ENCODE results near the gene FLRT1. TPM values are rescaled to one million over a fixed set of nuclear protein-coding genes. Genes with fewer than 3 reads are reported as not detected.

Gene FLRT1
- total RNA-seq, 4 donors from 2014 or later = 0.06 to 0.19 (median 0.08) TPM; not detected in 1

DNA sequence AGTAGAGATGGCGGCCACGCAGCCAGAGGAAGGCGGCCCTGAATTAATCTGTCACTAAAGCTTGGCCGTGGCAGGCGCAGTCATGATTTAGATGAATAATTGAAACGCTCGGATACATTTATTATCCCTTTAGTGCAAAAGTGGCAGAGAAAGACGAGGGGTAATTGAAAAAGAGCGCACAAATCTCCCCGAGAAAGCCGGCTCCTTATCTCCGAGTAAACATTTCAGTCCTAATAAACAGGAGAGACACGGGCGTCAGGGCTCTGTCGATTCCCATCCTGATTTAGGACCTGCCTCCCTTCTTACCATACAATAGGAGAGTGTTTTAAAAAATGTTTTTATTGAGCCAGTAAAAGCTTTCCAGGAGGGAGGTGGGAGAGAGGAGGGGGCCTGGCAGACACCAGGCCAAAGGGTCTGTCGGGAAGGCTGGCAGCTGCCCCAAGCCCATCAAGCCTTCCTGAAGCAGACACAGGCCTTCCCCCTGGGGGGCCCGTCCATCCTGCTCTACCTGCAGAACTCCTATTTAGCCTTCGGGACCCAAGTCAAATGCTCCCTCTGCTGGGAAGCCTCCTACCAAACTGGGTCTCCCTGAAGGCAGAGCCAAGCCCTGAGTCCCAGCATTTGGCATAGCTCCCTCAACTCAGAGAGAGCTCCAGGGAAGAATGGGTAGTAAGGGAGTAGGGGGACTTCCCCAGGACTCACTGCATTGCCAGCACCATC is 26.7 kb upstream of the FLRT1 start:
- no peaks in the 10 kb centered on the region for H3K36me3 ChIP-seq
- intact Hi-C loops (cut with DNase I) = no loop called here
- TF ChIP-seq POLR2A (IDR thresholded peaks at IDR 0.05) = no peak
- TF ChIP-seq, protein P1, sequence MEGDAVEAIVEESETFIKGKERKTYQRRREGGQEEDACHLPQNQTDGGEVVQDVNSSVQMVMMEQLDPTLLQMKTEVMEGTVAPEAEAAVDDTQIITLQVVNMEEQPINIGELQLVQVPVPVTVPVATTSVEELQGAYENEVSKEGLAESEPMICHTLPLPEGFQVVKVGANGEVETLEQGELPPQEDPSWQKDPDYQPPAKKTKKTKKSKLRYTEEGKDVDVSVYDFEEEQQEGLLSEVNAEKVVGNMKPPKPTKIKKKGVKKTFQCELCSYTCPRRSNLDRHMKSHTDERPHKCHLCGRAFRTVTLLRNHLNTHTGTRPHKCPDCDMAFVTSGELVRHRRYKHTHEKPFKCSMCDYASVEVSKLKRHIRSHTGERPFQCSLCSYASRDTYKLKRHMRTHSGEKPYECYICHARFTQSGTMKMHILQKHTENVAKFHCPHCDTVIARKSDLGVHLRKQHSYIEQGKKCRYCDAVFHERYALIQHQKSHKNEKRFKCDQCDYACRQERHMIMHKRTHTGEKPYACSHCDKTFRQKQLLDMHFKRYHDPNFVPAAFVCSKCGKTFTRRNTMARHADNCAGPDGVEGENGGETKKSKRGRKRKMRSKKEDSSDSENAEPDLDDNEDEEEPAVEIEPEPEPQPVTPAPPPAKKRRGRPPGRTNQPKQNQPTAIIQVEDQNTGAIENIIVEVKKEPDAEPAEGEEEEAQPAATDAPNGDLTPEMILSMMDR (IDR thresholded peaks at IDR 0.05) = no peak
- DNase-seq = no peak
- WGBS, 2 donors = 88% methylated on average over 15 to 18 of the region's 18 CpGs
- H3K4me3 ChIP-seq = no peak overlapping the region
- H3K27ac ChIP-seq = no peak overlapping the region
- H3K4me1 ChIP-seq = peaks cover 10 to 28% (median 12%) of the 10 kb centered on the region in 3 donors
- H3K27me3 ChIP-seq = peaks cover 0 to 36% (median 0%) of the 10 kb centered on the region in 4 donors
- H3K9me3 ChIP-seq = peaks cover 0 to 3% (median 0%) of the 10 kb centered on the region in 3 donors

DNA sequence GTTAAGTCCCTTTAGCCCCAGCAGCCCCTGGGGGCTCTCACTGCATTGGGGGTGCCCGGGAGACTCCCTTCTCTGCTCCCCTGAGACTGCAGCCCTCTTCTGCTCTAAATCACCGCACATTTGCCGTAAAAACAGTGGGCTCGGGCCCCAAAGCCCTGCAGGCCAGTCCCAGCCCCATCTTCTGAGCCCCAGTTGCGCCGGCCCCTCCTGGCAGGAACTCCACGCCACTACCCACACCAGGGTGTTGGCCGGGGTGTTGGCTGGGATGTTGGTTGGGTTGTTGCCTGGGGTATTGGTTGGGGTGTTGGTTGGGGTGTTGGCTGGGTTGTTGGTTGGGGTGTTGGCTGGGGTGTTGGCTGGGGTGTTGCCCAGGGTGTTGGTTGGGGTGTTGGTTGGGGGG is 26.0 kb upstream of the FLRT1 start:
- Histone ChIP-seq H3K4me1 (peaks cover 10 to 28% (median 12%) of the 10 kb centered on the region in 3 donors), H3K9me3 (peaks cover 0 to 3% (median 0%) of the 10 kb centered on the region in 3 donors), H3K36me3 (no peaks in the 10 kb centered on the region), H3K27me3 (peaks cover 0 to 36% (median 0%) of the 10 kb centered on the region in 4 donors), H3K4me3 (no peak overlapping the region), H3K27ac (no peak overlapping the region)
- no peak for DNase-seq
- TF ChIP-seq POLR2A (IDR thresholded peaks at IDR 0.05) = no peak
- TF ChIP-seq, protein P1 (IDR thresholded peaks at IDR 0.05) = no peak
- WGBS, 2 donors = 90 to 100% methylated on average over 2 of the region's 8 CpGs
- intact Hi-C loops (cut with DNase I) = no loop called here

DNA sequence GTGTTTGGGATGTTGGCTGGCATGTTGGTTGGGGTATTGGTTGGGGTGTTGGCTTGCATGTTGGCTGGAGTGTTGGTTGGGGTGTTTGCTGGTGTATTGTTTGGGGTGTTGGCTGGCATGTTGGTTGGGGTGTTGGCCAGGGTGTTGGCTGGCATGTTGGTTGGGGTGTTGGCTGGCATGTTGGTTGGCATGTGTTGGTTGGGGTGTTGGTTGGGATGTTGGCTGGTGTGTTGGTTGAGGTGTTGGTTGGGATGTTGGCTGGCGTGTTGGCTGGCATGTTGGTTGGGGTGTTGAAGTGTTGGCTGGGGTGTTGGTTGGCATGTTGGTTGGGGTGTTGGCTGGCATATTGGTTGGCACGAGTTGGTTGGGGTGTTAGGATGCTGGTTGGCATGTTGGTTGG is 24.9 kb upstream of the FLRT1 start:
- H3K27ac ChIP-seq = no peak overlapping the region
- no peak overlapping the region for H3K4me3 ChIP-seq
- DNase-seq = no peak
- peaks cover 0 to 31% (median 0%) of the 10 kb centered on the region in 4 donors for H3K27me3 ChIP-seq
- no peaks in the 10 kb centered on the region for H3K36me3 ChIP-seq
- no peak for TF ChIP-seq POLR2A (IDR thresholded peaks at IDR 0.05)
- TF ChIP-seq, protein P1 (IDR thresholded peaks at IDR 0.05) = no peak
- H3K9me3 ChIP-seq = peaks cover 0 to 3% (median 0%) of the 10 kb centered on the region in 3 donors
- WGBS, 2 donors = 82 to 100% methylated on average over 1 to 2 of the region's 2 CpGs
- H3K4me1 ChIP-seq = peaks cover 10 to 27% (median 12%) of the 10 kb centered on the region in 3 donors
- intact Hi-C loops (cut with DNase I) = no loop called here

DNA sequence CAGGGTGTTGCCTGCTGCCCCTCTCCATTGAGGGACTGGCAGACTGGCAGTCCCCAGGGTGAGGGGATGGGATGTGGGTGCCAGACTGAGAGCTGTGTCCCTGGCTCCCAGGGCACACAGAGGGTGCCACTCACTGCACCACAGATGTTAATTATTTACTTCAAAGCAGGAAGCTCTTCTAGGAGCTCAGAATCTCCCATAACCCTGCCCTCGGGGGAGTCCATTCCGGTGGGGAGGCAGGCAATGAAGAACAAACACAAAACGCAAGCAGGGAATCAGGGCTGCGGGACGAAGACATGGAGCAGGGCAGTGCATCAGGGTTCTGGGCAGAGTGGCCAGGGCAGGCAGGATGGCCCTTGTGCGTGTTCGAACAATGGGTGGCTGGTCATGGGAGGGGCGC is 24.4 kb upstream of the FLRT1 start:
- 98 to 100% methylated on average over 4 to 6 of the region's 8 CpGs for WGBS, 2 donors
- no peak overlapping the region for H3K27ac ChIP-seq
- H3K36me3 ChIP-seq = no peaks in the 10 kb centered on the region
- TF ChIP-seq, protein P1 (IDR thresholded peaks at IDR 0.05) = no peak
- TF ChIP-seq POLR2A (IDR thresholded peaks at IDR 0.05) = no peak
- H3K9me3 ChIP-seq = peaks cover 0 to 3% (median 0%) of the 10 kb centered on the region in 3 donors
- DNase-seq = no peak
- peaks cover 0 to 25% (median 0%) of the 10 kb centered on the region in 4 donors for H3K27me3 ChIP-seq
- intact Hi-C loops (cut with DNase I) = no loop called here
- no peak overlapping the region for H3K4me3 ChIP-seq
- peaks cover 10 to 21% (median 12%) of the 10 kb centered on the region in 3 donors for H3K4me1 ChIP-seq

DNA sequence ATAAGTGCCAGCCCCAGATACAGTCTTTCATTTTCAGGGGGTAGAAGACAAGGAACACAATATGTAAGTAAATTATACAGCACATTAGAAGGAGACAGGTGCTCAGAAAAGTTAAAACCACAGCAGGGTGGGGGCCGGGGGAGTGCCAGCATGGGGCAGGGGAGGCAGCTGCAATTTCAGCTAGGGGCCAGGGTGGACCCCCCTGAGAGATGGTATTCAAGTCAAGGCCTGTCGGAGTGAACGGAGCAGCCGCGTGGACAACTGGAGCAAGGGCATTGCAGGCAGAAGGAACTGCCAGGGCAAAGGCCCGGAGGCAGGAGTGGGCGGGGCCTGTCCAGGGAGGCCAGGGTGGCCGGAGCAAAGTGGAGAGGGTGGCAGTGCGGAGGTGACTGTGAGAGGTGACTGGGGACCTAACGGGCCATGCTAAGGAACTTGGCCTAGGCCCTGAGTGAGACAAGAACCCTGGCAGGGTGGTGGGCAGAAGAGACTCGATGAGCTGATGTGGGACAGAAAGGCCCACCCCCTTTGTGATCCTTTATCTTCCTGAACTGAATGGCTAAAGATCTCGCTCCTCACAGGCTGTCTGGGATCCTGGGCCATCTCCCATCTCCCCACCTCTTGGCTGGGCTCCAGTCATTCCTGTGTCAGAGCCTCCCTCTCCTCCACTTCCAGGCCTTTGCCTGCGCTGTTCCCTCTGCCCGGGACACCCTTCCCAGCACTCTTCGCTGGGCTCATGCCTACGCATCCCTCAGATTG is 22.4 kb upstream of the FLRT1 start:
- peaks cover 0 to 3% (median 0%) of the 10 kb centered on the region in 3 donors for H3K9me3 ChIP-seq
- no peaks in the 10 kb centered on the region for H3K36me3 ChIP-seq
- intact Hi-C loops (cut with DNase I) = no loop called here
- H3K27me3 ChIP-seq = peaks cover 0 to 5% (median 0%) of the 10 kb centered on the region in 4 donors
- no peak overlapping the region for H3K4me3 ChIP-seq
- DNase-seq = no peak
- WGBS, 2 donors = 82 to 89% methylated on average over 15 to 16 of the region's 16 CpGs
- TF ChIP-seq POLR2A (IDR thresholded peaks at IDR 0.05) = no peak
- TF ChIP-seq, protein P1 (IDR thresholded peaks at IDR 0.05) = no peak
- H3K27ac ChIP-seq = no peak overlapping the region
- peaks cover 0 to 12% (median 0%) of the 10 kb centered on the region in 3 donors for H3K4me1 ChIP-seq
